Measurements from ENCODE around the gene MDFI. TPM values are rescaled to one million over a fixed set of nuclear protein-coding genes. Genes with fewer than 3 reads are reported as not detected.
A peak's percentile ranks its signal among the peaks of the same experiment; 100 is the strongest.

MDFI gene
- total RNA-seq, 1 donor, result 0.09 TPM

- TF ChIP-seq, protein P1, sequence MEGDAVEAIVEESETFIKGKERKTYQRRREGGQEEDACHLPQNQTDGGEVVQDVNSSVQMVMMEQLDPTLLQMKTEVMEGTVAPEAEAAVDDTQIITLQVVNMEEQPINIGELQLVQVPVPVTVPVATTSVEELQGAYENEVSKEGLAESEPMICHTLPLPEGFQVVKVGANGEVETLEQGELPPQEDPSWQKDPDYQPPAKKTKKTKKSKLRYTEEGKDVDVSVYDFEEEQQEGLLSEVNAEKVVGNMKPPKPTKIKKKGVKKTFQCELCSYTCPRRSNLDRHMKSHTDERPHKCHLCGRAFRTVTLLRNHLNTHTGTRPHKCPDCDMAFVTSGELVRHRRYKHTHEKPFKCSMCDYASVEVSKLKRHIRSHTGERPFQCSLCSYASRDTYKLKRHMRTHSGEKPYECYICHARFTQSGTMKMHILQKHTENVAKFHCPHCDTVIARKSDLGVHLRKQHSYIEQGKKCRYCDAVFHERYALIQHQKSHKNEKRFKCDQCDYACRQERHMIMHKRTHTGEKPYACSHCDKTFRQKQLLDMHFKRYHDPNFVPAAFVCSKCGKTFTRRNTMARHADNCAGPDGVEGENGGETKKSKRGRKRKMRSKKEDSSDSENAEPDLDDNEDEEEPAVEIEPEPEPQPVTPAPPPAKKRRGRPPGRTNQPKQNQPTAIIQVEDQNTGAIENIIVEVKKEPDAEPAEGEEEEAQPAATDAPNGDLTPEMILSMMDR (IDR thresholded peaks at IDR 0.05; ENCODE audit: insufficient read depth, low read length), result no peak
- no peak for DNase-seq (ENCODE audit: low read depth)
- H3K4me3 ChIP-seq (ENCODE audit: low read depth, low read length), result no peak overlapping the region
Observed at GRCh38 chr6:41602422-41602743, 35.9 kb upstream of the MDFI start.

- peak overlapping the region; percentile 22 for H3K4me3 ChIP-seq (ENCODE audit: low read depth, low read length)
- TF ChIP-seq, protein P1 (IDR thresholded peaks at IDR 0.05; ENCODE audit: insufficient read depth, low read length), result peak; percentile 94
- peak; percentile 86 for DNase-seq (ENCODE audit: low read depth)
Observed at GRCh38 chr6:41602864-41603608, 35.2 kb upstream of the MDFI start.

DNA sequence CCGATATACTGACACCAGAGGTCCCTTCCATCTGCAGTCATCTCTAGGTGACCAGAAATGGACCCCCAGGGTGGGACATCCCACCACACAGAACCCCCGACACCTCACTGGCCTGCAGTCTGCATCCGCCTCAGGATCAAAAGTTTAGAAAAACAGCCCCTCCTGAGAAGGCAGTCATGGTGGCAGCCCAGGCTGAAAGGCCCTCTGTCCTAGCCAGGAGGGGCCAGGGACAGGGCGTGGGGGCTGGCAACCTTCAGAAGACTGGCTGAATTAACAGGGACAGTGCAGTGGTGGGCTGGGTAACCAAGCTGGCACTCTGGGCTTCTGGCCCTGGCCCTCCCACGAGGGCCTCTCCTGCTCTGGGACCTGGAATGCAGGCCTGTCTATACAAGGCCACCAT, 34.3 kb upstream of the MDFI start:
- TF ChIP-seq, protein P1 (IDR thresholded peaks at IDR 0.05; ENCODE audit: insufficient read depth, low read length), result no peak
- no peak overlapping the region for H3K4me3 ChIP-seq (ENCODE audit: low read depth, low read length)
- DNase-seq (ENCODE audit: low read depth), result no peak

DNA sequence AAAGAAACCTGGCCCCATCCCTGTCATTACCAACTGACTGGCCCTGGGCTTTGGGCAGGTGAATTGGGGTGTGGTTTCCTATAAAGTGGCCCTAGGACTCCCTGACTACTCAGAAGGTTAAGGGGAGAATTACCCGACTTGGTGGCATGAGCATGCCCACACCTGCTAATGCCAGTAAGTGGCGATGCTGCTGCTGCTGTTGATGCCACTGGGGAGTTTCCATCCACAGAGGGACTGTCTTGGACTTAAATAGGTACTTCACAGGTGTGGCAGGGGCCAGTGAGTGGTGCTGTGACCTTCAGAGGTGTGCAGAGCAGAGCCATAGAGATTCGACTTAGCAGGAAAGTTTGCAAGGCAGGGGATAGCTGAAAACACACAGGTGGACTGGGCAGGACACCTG, 32.6 kb upstream of the MDFI start:
- no peak overlapping the region for H3K4me3 ChIP-seq (ENCODE audit: low read depth, low read length)
- DNase-seq (ENCODE audit: low read depth), result no peak
- TF ChIP-seq, protein P1 (IDR thresholded peaks at IDR 0.05; ENCODE audit: insufficient read depth, low read length), result no peak

DNA sequence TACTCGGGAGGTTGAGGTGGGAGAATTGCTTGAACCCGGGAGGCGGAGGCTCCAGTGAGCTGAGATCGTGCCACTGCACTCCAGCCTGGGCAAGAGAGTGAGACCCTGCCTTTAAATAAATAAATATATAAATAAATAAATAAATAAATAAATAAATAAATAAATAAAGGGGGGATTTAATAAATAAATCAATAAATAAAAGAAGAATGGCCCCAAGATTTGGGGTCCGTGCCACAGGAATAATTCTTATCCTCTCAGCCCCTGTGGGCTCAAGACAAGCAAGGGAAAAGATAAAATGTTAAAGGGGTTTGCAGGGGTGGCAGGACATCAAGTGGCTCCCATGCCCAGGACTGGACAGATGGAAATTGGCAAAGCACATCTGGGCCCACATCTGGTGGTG, 31.2 kb upstream of the MDFI start:
- no peak for DNase-seq (ENCODE audit: low read depth)
- TF ChIP-seq, protein P1 (IDR thresholded peaks at IDR 0.05; ENCODE audit: insufficient read depth, low read length), result no peak
- no peak overlapping the region for H3K4me3 ChIP-seq (ENCODE audit: low read depth, low read length)

GRCh38 chr6:41607736-41608135, 30.5 kb upstream of the MDFI start:
- no peak for DNase-seq (ENCODE audit: low read depth)
- TF ChIP-seq, protein P1 (IDR thresholded peaks at IDR 0.05; ENCODE audit: insufficient read depth, low read length), result no peak
- H3K4me3 ChIP-seq (ENCODE audit: low read depth, low read length), result no peak overlapping the region

All from fibroblast of the aortic adventitia (primary cell).